GM12873 (cell line): ENCODE results near the gene ZNF737.

Experiments
- CTCF ChIP-seq: IDR thresholded peaks from 2 replicates; pipeline ENCODE4 v1.5.1; 2012; ENCODE audit warnings: low read depth, mild to moderate bottlenecking, moderate library complexity, low read length, control low read depth; ENCODE audit not compliant: insufficient read depth; ENCODE audit errors: missing control alignments

Gene ZNF737

DNA sequence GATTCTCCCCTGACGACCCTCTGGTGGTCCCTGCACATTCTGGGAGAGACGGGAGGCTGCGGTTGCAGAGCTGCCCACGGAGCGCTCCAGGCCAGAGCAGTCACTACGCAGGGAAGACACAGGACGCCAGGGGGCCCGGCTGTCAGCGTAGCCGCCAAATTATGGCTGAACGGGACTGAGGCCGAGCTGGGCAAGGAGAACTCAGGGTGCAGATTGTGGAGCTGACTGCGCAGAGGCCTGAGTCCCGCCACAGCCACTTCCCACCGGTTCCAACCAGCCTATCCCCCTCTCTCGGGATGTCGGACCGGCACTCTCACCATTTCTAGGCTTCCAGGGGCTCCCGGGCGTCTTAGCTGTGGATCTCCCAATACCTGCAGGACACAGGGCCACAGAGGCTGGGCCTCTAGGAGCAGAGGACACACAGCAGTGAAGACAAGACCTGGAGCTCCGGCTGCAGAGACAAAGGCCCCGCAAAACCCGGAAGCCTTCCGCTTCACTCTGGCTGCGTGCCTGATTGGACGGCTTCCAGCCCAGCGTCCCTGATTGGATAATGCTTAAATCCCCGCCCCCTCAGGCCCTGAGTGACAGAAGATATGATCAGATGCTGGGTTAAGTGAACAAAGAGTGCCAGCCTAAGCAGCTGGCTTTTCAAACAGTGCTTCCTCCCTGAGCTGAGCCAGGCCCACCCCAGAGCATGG, at the start of gene ZNF737:
Gene ZNF737 (minus strand): TSS at position 461 of the 698 bp plus-strand sequence. CDS start 141 bp downstream, at position 320.
- TF ChIP-seq CTCF = no peak

DNA sequence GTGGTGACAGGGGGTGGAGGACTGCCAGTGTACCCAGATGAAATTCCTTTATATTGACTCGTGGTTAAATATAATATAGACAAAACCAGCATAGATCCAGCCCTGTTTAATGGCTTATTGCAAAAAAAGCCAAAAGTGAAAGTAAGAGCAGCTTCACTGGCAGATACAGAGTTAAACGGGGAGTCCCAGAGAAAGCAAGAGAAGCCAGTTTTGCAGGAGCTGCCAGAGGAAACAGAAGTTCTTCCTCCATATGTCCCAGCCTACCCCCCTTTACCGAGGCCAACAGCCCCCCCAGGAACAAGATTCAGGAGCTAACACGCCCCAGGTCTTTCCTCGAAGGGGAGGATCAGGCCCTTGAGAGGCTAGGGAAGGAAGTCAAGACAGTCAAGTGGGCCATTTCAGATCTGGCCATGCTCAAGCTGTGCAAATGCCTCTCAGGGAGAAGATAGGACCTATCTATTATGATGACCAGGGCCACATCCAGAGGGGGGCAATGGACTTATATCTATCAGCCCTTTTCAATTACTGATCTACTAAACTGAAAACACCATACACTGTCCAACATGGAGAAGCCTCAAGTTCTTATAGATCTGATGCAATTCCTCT, 47.2 kb upstream of the ZNF737 start:
- TF ChIP-seq CTCF = no peak

- TF ChIP-seq CTCF = no peak
These were observed 46.3 kb upstream of the ZNF737 start for GRCh38 chr19:20611866-20612265.

DNA sequence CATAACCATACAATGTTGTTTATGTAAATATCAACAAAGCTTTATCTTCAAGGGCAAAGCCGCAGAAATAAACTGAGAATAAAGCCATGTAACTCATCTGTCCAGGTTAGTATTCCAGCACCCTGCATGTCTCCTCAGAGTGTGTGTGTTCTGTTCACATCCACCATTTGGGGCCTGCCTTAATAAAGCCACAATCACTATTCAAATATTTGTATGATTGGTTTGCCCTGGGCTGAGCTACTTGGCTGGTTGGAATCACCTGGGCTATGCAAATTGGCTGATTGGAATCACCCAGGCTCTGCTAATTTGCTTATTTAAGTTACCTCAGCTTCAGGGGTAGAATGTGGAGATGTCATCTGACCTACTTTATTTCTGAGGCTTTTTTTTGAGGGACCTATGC, 42.4 kb upstream of the ZNF737 start:
- no peak for TF ChIP-seq CTCF

GRCh38 chr19:20558571-20558970, 7.0 kb downstream of the ZNF737 start:
- TF ChIP-seq CTCF = no peak

DNA sequence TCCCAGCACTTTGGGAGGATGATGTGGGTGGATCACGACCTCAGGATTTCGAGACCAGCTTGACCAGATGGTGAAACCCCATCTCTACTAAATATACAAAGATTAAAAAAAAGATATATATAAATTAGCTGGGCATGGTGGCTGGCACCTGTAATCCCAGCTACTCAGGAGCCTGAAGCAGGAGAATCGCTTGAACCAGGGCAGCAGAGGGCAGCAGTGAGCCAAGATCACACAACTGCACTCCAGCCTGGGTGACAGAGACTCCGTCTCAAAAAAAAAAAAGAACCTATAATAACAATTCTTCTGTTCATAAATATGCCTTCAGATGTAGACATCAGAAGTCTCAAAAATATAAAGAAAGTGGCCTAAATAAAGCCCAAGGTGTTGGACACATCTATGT, 7.6 kb downstream of the ZNF737 start:
- TF ChIP-seq CTCF = no peak

DNA sequence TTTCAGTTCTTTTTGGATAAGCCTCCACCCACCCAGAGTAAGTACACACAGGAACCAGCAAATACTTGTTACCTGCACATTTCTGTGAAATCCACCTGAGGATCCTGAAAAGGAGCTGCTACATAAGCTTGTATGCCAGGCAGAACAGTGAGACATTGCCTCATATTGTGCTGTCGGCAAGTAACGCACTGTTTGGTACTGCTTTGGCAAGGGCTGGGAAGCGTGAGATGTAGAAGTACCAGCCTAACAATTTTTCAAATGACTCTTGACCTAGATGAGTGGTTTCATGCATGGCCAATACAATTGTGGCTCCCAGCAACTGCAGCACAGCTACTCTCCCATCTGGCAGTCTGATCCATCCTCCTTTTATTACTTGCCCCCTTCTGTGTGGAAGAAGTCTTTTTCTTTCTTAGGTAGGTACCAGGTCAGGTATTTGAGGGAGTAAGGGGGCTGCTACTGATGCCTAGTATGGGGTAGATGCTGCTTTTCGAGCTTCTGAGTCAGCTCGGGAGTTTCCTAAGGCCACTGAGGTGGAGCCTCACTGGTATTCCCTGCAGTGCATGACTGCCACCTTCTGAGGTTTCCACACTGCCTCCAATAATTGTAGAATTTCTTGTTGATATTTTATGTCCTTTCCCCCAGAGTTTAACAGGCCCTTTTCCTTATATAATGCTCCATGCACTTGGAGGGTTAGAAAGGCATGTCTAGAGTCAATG, 52.2 kb downstream of the ZNF737 start:
- no peak for TF ChIP-seq CTCF
